Dendritic cell treated with granulocyte-macrophage colony-stimulating factor and Interleukin-4, amounts not matched to agents 40 ng/mL and 50 ng/mL, for 4 days (primary cell): ENCODE measurements around the gene PLEKHG4.

Experiments
- H3K27ac Mint-ChIP-seq: one replicate; pipeline ENCODE4 v1.8.0; 2022; ENCODE audit warnings: mild to moderate bottlenecking, mixed read lengths
- H3K27me3 Mint-ChIP-seq: one replicate; pipeline ENCODE4 v1.8.0; 2022; ENCODE audit warnings: mild to moderate bottlenecking, mixed read lengths
- H3K36me3 Mint-ChIP-seq: one replicate; pipeline ENCODE4 v1.8.0; 2022; ENCODE audit warnings: low read depth, mixed read lengths
- H3K4me1 Mint-ChIP-seq: one replicate; pipeline ENCODE4 v1.8.0; 2022; ENCODE audit warnings: low read depth, mixed read lengths
- H3K4me3 Mint-ChIP-seq: one replicate; pipeline ENCODE4 v1.8.0; 2022; ENCODE audit warnings: mild to moderate bottlenecking, moderate library complexity, mixed read lengths
- H3K9me3 Mint-ChIP-seq: one replicate; pipeline ENCODE4 v1.8.0; 2022; ENCODE audit warnings: mixed read lengths
- intact Hi-C: fragments of 100-400 bp; cut with micrococcal nuclease; formaldehyde crosslinking; loops from one replicate; pipeline ENCODE4 v1.15.0; 2022

PLEKHG4 gene

GRCh38 chr16:67336116-67336515 lies 56.8 kb downstream of the PLEKHG4 start:
- no peak overlapping the region for H3K4me3 Mint-ChIP-seq
- H3K27me3 Mint-ChIP-seq, result peaks cover 18% of the 10 kb centered on the region
- peaks cover 12% of the 10 kb centered on the region for H3K9me3 Mint-ChIP-seq
- intact Hi-C loops, result no loop called here
- no peak overlapping the region for H3K27ac Mint-ChIP-seq
- H3K4me1 Mint-ChIP-seq, result no peaks in the 10 kb centered on the region
- H3K36me3 Mint-ChIP-seq, result no peaks in the 10 kb centered on the region

GRCh38 chr16:67336648-67337047 lies 57.3 kb downstream of the PLEKHG4 start:
- H3K27me3 Mint-ChIP-seq, result peaks cover 17% of the 10 kb centered on the region
- H3K36me3 Mint-ChIP-seq, result no peaks in the 10 kb centered on the region
- H3K9me3 Mint-ChIP-seq, result peaks cover 12% of the 10 kb centered on the region
- no peak overlapping the region for H3K27ac Mint-ChIP-seq
- intact Hi-C loops, result no loop called here
- no peak overlapping the region for H3K4me3 Mint-ChIP-seq
- no peaks in the 10 kb centered on the region for H3K4me1 Mint-ChIP-seq
